Esophagus squamous epithelium (tissue), 4 donors: ENCODE results near the gene DOCK2.

ENCODE experiments used
- CTCF ChIP-seq, 6 experiments: fragments of 450-650 bp in 4 of 6; fragments of 200-600 bp in 2 of 6; sonication (generic) in 2 of 6; IDR thresholded peaks; one replicate each; pipeline ENCODE4 v1.5.1; 2016 to 2019; ENCODE audit warnings: antibody characterized with exemption in 6 of 6, mild to moderate bottlenecking in 4 of 6, moderate library complexity in 4 of 6
- POLR2A ChIP-seq, 4 donors: fragments of 450-650 bp; IDR thresholded peaks; one replicate each; pipeline ENCODE4 v1.6.1; 2017; ENCODE audit warnings: antibody characterized with exemption in 4 of 4, mild to moderate bottlenecking in 4 of 4, moderate library complexity in 3 of 4

DNA sequence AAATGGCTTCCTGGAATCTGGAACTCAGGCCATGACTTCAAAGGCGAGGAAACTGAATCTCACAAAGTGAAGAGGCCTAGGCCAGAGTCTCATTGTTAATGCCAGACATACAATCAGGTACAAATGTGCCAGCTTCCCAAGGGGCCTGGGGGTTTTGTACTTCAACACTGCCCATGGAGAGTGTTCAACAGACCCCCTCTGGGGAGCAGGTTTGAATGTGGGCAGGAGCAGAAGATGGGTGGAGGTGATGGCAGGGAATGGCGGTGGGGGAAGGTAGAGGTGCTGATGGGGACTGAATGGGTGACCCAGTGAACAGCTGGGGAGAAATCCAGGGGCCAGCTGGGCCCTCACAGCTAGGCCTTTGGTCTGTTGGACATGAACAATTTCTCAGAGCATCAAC, 480.7 kb downstream of the DOCK2 start:
- TF ChIP-seq CTCF (IDR thresholded peaks at IDR 0.05) (no peak), POLR2A (IDR thresholded peaks at IDR 0.05) (no peak)
